ENCODE measurements around the gene FPGS. TPM values are rescaled to one million over a fixed set of nuclear protein-coding genes. Genes with fewer than 3 reads are reported as not detected.

Gene FPGS
- polyA plus RNA-seq, 1 donor (not counting 4 experiments of a cell fraction or from before 2014, with no cell fraction given) = 38.2 TPM

- DNase-seq (ENCODE audit: low read depth, low spot score) (no peak), FAIRE-seq (no peak)
- no peak for TF ChIP-seq EZH2 (IDR thresholded peaks at IDR 0.05; ENCODE audit: low read length)
- TF ChIP-seq, protein P1, sequence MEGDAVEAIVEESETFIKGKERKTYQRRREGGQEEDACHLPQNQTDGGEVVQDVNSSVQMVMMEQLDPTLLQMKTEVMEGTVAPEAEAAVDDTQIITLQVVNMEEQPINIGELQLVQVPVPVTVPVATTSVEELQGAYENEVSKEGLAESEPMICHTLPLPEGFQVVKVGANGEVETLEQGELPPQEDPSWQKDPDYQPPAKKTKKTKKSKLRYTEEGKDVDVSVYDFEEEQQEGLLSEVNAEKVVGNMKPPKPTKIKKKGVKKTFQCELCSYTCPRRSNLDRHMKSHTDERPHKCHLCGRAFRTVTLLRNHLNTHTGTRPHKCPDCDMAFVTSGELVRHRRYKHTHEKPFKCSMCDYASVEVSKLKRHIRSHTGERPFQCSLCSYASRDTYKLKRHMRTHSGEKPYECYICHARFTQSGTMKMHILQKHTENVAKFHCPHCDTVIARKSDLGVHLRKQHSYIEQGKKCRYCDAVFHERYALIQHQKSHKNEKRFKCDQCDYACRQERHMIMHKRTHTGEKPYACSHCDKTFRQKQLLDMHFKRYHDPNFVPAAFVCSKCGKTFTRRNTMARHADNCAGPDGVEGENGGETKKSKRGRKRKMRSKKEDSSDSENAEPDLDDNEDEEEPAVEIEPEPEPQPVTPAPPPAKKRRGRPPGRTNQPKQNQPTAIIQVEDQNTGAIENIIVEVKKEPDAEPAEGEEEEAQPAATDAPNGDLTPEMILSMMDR (optimal IDR thresholded peaks at IDR 0.05 in 1 of 3, IDR thresholded peaks at IDR 0.05 in 1 of 3, conservative IDR thresholded peaks at IDR 0.05 in 1 of 3; ENCODE audit: extremely low read depth in 1 of 3, insufficient read depth in 2 of 3, low read length in 3 of 3) = no peak
- Histone ChIP-seq H2AFZ (ENCODE audit: control insufficient read depth, low read length) (no peak overlapping the region), H3K4me3 (ENCODE audit: control insufficient read depth in 2 of 3, extremely low read depth in 1 of 3, insufficient read depth in 2 of 3, low read depth in 1 of 3, low read length in 3 of 3) (no peak overlapping the region), H3K4me1 (ENCODE audit: control insufficient read depth, extremely low read depth, insufficient read depth, low read length) (no peaks in the 10 kb centered on the region), H3K27me3 (ENCODE audit: control insufficient read depth, extremely low read depth, insufficient read depth, low read length) (no peaks in the 10 kb centered on the region), H3K4me2 (ENCODE audit: control insufficient read depth, extremely low read depth, insufficient read depth, low read depth, low read length) (no peak overlapping the region), H3K27ac (ENCODE audit: control insufficient read depth, insufficient read depth, low read length) (no peak overlapping the region), H3K36me3 (ENCODE audit: control insufficient read depth in 2 of 2, extremely low read depth in 1 of 2, insufficient read depth in 2 of 2, low read length in 2 of 2) (peaks cover 24 to 29% of the 10 kb centered on the region in 2 experiments), H3K9ac (ENCODE audit: control insufficient read depth, extremely low read depth, insufficient read depth, low read length) (no peak overlapping the region), H4K20me1 (ENCODE audit: control insufficient read depth, extremely low read depth, insufficient read depth, low read length) (peaks cover 4% of the 10 kb centered on the region), H3K79me2 (ENCODE audit: control insufficient read depth, insufficient read depth, low read length) (peaks cover 18% of the 10 kb centered on the region), H3K9me1 (ENCODE audit: control insufficient read depth, extremely low read depth, insufficient read depth, low read length) (no peaks in the 10 kb centered on the region), H3K9me3 (ENCODE audit: control insufficient read depth, low read depth, low read length) (no peaks in the 10 kb centered on the region)
- dilution Hi-C loops (cut with MboI; ENCODE audit: extremely low pct_ligation_motif_present, low sequenced_read_pairs) = no loop called here
These were observed 8.5 kb upstream of the FPGS start for GRCh38 chr9:127794001-127794791.

DNA sequence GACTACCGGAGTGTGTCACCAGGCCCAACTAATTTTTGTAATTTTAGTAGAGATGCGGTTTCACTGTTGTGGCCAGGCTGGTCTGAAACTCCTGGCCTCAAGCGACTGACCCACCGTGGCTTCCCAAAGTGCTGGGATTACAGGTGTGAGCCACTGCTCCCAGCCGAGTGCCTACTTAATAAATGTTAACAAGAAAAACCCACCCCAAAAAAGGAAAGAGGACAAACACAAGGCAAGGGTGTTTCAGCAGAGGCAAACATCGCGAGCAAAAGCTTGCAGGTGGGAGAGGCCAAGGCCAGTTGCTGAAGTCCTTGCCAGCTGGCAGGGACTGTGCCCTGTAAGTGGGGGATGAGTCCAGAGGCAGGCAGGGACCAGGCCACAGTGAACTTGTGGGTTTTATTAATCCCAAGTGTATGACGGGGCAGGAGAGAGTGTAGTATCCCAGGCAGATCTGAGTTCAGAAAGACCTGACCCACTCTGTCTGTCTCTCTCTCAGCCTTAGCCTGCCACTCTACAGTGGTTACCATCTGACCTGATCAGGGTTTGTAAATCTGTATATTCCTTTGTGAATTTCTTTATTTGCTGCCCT lies 6.4 kb upstream of the FPGS start:
- Histone ChIP-seq H3K9me3 (ENCODE audit: control insufficient read depth, low read depth, low read length) (no peaks in the 10 kb centered on the region), H3K27ac (ENCODE audit: control insufficient read depth, insufficient read depth, low read length) (no peak overlapping the region), H3K9ac (ENCODE audit: control insufficient read depth, extremely low read depth, insufficient read depth, low read length) (no peak overlapping the region), H3K27me3 (ENCODE audit: control insufficient read depth, extremely low read depth, insufficient read depth, low read length) (no peaks in the 10 kb centered on the region), H3K36me3 (ENCODE audit: control insufficient read depth in 2 of 2, extremely low read depth in 1 of 2, insufficient read depth in 2 of 2, low read length in 2 of 2) (peaks cover 11 to 13% of the 10 kb centered on the region in 2 experiments), H3K4me1 (ENCODE audit: control insufficient read depth, extremely low read depth, insufficient read depth, low read length) (peaks cover 6% of the 10 kb centered on the region), H2AFZ (ENCODE audit: control insufficient read depth, low read length) (no peak overlapping the region), H3K9me1 (ENCODE audit: control insufficient read depth, extremely low read depth, insufficient read depth, low read length) (no peaks in the 10 kb centered on the region), H3K79me2 (ENCODE audit: control insufficient read depth, insufficient read depth, low read length) (peaks cover 3% of the 10 kb centered on the region), H4K20me1 (ENCODE audit: control insufficient read depth, extremely low read depth, insufficient read depth, low read length) (no peaks in the 10 kb centered on the region), H3K4me3 (ENCODE audit: control insufficient read depth in 2 of 3, extremely low read depth in 1 of 3, insufficient read depth in 2 of 3, low read depth in 1 of 3, low read length in 3 of 3) (no peak overlapping the region), H3K4me2 (ENCODE audit: control insufficient read depth, extremely low read depth, insufficient read depth, low read depth, low read length) (no peak overlapping the region)
- no peak for FAIRE-seq
- TF ChIP-seq EZH2 (IDR thresholded peaks at IDR 0.05; ENCODE audit: low read length) = no peak
- TF ChIP-seq, protein P1 (optimal IDR thresholded peaks at IDR 0.05 in 1 of 3, IDR thresholded peaks at IDR 0.05 in 1 of 3, conservative IDR thresholded peaks at IDR 0.05 in 1 of 3; ENCODE audit: extremely low read depth in 1 of 3, insufficient read depth in 2 of 3, low read length in 3 of 3) = no peak
- DNase-seq (ENCODE audit: low read depth, low spot score) = no peak
- dilution Hi-C loops (cut with MboI; ENCODE audit: extremely low pct_ligation_motif_present, low sequenced_read_pairs) = no loop called here
